GM18519 (cell line): Measurements from ENCODE around the gene ZNF140.

ENCODE experiments used
- ATAC-seq: cut with Tn5 transposase; IDR thresholded peaks from one replicate; pipeline ENCODE4 v1.9.1; 2021; ENCODE audit warnings: mild to moderate bottlenecking, moderate library complexity; ENCODE audit not compliant: unreplicated experiment, low FRiP score

Gene ZNF140

GRCh38 chr12:133130038-133130807 is 49.5 kb downstream of the ZNF140 start, which contains the start of the genes ZNF10 and ZNF891:
ZNF10 (plus strand) TSS chr12:133130627; CDS start chr12:133144493, 13,866 bp downstream.
ZNF891 (minus strand) TSS chr12:133130274; CDS start chr12:133121918, 8,356 bp downstream.
- ATAC-seq, result peak; percentile 83

GRCh38 chr12:133130808-133131128 is 50.0 kb downstream of the ZNF140 start:
- ATAC-seq, result no peak

GRCh38 chr12:133135747-133136146 is 55.0 kb downstream of the ZNF140 start:
- no peak for ATAC-seq

GRCh38 chr12:133145981-133146380 is 65.3 kb downstream of the ZNF140 start:
- no peak for ATAC-seq

- no peak for ATAC-seq
Observed at GRCh38 chr12:133156125-133156690, 75.5 kb downstream of the ZNF140 start.
